ENCODE results near the gene HOXB8. TPM values are rescaled to one million over a fixed set of nuclear protein-coding genes. Genes with fewer than 3 reads are reported as not detected.
A peak's percentile ranks its signal among the peaks of the same experiment; 100 is the strongest.

HOXB8 gene
- total RNA-seq, 3 donors from 2014 or later: 0.59 to 4.6 (median 4.6) TPM

GRCh38 chr17:48628649-48629410 lies 13.7 kb upstream of the HOXB8 start:
- H3K27ac ChIP-seq: no peak overlapping the region
- TF ChIP-seq CTCF (IDR thresholded peaks at IDR 0.05) (no peak), POLR2AphosphoS5 (IDR thresholded peaks at IDR 0.05) (no peak), POLR2A (IDR thresholded peaks at IDR 0.05) (no peak)
- no peaks in the 10 kb centered on the region for H3K9me3 ChIP-seq
- no peaks in the 10 kb centered on the region for H3K36me3 ChIP-seq
- H3K27me3 ChIP-seq: peaks cover 16 to 100% of the 10 kb centered on the region in 2 donors
- intact Hi-C loops (cut with DNase I; ENCODE audit: low total_unique reads): no loop called here
- no peak overlapping the region for H3K4me3 ChIP-seq
- peaks cover 14 to 18% of the 10 kb centered on the region in 2 donors for H3K4me1 ChIP-seq
- no peak for DNase-seq (ENCODE audit: low spot score in 2 of 2)

- H3K27ac ChIP-seq: no peak overlapping the region
- H3K27me3 ChIP-seq: peaks cover 16 to 100% of the 10 kb centered on the region in 2 donors
- intact Hi-C loops (cut with DNase I; ENCODE audit: low total_unique reads): no loop called here
- H3K9me3 ChIP-seq: no peaks in the 10 kb centered on the region
- no peak overlapping the region for H3K4me3 ChIP-seq
- TF ChIP-seq POLR2AphosphoS5 (IDR thresholded peaks at IDR 0.05): no peak
- no peak for TF ChIP-seq POLR2A (IDR thresholded peaks at IDR 0.05)
- TF ChIP-seq CTCF (IDR thresholded peaks at IDR 0.05): no peak
- peaks cover 14 to 18% of the 10 kb centered on the region in 2 donors for H3K4me1 ChIP-seq
- DNase-seq (ENCODE audit: low spot score in 2 of 2): no peak
- H3K36me3 ChIP-seq: no peaks in the 10 kb centered on the region
Observed at GRCh38 chr17:48627623-48628521, 12.8 kb upstream of the HOXB8 start.

- intact Hi-C loops (cut with DNase I; ENCODE audit: low total_unique reads): no loop called here
- H3K4me3 ChIP-seq: no peak overlapping the region
- no peak for DNase-seq (ENCODE audit: low spot score in 2 of 2)
- no peaks in the 10 kb centered on the region for H3K36me3 ChIP-seq
- TF ChIP-seq POLR2AphosphoS5 (IDR thresholded peaks at IDR 0.05) (no peak), CTCF (IDR thresholded peaks at IDR 0.05) (no peak), POLR2A (IDR thresholded peaks at IDR 0.05) (no peak)
- H3K9me3 ChIP-seq: no peaks in the 10 kb centered on the region
- no peak overlapping the region for H3K27ac ChIP-seq
- H3K4me1 ChIP-seq: peaks cover 14 to 18% of the 10 kb centered on the region in 2 donors
- peaks cover 16 to 100% of the 10 kb centered on the region in 2 donors for H3K27me3 ChIP-seq
Observed at GRCh38 chr17:48627118-48627597, 12.1 kb upstream of the HOXB8 start.

- Histone ChIP-seq H3K9me3 (no peaks in the 10 kb centered on the region), H3K27me3 (peaks cover 16 to 100% of the 10 kb centered on the region in 2 donors), H3K36me3 (no peaks in the 10 kb centered on the region), H3K27ac (peak within 1 kb of the TSS in 1 of 2 donors; percentile 43), H3K4me3 (peak within 1 kb of the TSS; percentile 41 to 67 (median 47)), H3K4me1 (peaks cover 14 to 18% of the 10 kb centered on the region in 2 donors)
- intact Hi-C loops (cut with DNase I; ENCODE audit: low total_unique reads): no loop called here
- TF ChIP-seq POLR2AphosphoS5 (IDR thresholded peaks at IDR 0.05) (no peak), CTCF (IDR thresholded peaks at IDR 0.05) (no peak), POLR2A (IDR thresholded peaks at IDR 0.05) (no peak)
- no peak for DNase-seq (ENCODE audit: low spot score in 2 of 2)
Observed at GRCh38 chr17:48626245-48627117, 11.4 kb upstream of the HOXB8 start, which contains the start of gene HOXB9. HOXB9 (minus strand) TSS chr17:48626358; CDS start chr17:48626269, 89 bp downstream.

Measured in breast epithelium (tissue), 4 donors.